GM12872 (cell line): Measurements from ENCODE around the gene MGLL.

Experiments
- CTCF ChIP-seq: IDR thresholded peaks from 3 replicates; pipeline ENCODE4 v1.5.1; 2011; ENCODE audit warnings: low read depth, mild to moderate bottlenecking, low read length, moderate library complexity; ENCODE audit not compliant: insufficient read depth

MGLL gene

GRCh38 chr3:127783642-127784160 lies 38.6 kb downstream of the MGLL start:
- no peak for TF ChIP-seq CTCF

DNA sequence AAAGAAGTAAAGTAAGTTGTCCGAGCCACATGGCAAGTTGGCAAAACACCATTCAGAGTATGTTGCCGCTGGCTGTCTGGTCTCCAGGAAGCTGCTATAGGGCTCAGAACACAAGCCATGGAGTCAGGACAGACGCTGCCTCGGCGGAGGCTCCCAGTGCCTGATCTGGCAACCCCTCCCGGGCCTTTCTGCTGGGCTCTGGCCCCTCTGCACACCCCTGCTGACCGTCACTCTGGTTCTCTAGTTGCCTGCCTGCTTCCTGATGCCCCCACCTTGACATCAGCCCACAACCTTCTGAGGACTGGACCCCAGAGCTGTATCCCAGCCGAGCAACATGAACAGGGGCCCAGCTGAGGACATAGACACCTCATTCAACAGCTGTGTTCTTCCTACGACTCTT lies 39.1 kb downstream of the MGLL start:
- TF ChIP-seq CTCF, result no peak

DNA sequence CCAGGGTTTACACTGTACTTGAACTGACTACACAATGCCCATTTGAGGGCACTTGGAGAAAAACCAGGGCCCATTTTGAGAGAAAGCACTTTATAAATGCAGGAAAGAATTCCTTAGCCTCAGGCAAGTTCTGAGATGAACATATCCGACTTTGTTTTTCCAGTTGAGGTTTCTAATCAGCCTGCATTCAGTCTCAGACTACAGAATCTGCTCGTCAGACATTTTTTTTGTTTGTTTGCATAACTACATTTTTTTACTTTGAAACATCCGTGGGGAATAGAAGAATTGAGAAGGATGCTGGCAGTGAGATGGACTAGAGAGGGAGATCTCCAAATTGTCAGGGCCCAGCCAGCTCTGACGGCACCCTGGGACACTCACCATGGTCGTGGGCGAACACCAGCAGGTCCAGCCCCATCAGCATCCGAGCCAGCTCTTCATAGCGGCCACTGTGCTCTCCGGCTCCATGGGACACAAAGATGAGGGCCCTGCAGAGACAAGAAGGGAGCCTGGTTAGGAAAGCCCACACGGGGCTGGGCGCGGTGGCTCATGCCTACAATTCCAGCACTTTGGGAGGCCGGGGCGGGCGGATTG lies 40.8 kb downstream of the MGLL start:
- TF ChIP-seq CTCF, result no peak

GRCh38 chr3:127780536-127781400 lies 41.5 kb downstream of the MGLL start:
- no peak for TF ChIP-seq CTCF

DNA sequence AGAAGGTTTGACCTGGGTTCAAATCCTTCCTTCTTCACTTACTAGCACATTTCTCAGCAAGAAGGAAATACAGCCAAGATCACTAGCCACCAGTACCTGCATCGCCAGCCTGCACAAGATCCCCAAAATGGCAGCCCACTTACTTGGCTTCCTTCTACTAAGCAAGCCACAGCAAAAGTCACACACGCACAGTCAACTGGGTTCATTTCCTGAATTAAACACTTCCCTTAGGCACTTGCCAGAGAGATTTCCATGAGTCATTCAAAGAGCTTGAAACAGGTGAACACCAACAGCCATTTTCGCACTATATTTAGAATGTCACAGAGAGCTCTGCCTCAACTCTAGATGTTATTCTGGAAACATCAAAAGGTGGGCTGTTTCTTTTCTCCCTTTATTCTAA lies 42.6 kb downstream of the MGLL start:
- no peak for TF ChIP-seq CTCF

GRCh38 chr3:127777921-127778656 lies 44.2 kb downstream of the MGLL start:
- no peak for TF ChIP-seq CTCF

- TF ChIP-seq CTCF, result no peak
Measured at GRCh38 chr3:127777332-127777731, 45.0 kb downstream of the MGLL start.
